GM21529 (cell line): ENCODE data around the gene NOP58.
A peak's percentile ranks its signal among the peaks of the same experiment; 100 is the strongest.
"Not testable (repeated sequence)": the region's sequence is repeated elsewhere in the genome, so short reads cannot be mapped to it uniquely, and the experiment has no call there.

Experiments used
- ATAC-seq: cut with Tn5 transposase; IDR thresholded peaks from one replicate; pipeline ENCODE4 v1.9.1; 2021; ENCODE audit not compliant: unreplicated experiment

The NOP58 gene, protein sequence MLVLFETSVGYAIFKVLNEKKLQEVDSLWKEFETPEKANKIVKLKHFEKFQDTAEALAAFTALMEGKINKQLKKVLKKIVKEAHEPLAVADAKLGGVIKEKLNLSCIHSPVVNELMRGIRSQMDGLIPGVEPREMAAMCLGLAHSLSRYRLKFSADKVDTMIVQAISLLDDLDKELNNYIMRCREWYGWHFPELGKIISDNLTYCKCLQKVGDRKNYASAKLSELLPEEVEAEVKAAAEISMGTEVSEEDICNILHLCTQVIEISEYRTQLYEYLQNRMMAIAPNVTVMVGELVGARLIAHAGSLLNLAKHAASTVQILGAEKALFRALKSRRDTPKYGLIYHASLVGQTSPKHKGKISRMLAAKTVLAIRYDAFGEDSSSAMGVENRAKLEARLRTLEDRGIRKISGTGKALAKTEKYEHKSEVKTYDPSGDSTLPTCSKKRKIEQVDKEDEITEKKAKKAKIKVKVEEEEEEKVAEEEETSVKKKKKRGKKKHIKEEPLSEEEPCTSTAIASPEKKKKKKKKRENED

GRCh38 chr2:202265467-202266277, at the start of gene NOP58:
TSS of gene NOP58 (plus strand) at chr2:202265763. CDS start at chr2:202265942, 179 bp downstream.
- ATAC-seq, result peak; percentile 79

DNA sequence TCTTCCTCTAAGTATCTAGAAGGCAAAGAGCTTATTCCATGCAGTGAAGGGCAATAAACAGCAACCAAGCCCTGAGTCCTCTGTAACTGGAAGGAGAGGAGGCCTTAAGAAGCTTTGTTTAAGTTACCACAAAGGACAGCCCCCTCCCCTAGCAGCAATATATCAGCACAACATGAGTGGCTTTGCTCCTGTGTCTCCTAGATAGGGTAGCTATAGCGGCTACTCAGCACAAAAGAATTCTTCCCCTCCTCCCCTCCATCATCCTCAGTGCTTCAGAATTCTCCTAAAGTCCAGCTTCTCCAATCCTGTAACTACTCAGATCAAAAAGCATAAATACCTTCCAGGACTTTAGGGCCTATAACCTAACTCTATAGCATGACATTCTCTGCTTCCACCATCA, 43.7 kb upstream of the NOP58 start:
- ATAC-seq, result no peak

GRCh38 chr2:202237787-202238233, 27.8 kb upstream of the NOP58 start:
- peak; percentile 42 for ATAC-seq

DNA sequence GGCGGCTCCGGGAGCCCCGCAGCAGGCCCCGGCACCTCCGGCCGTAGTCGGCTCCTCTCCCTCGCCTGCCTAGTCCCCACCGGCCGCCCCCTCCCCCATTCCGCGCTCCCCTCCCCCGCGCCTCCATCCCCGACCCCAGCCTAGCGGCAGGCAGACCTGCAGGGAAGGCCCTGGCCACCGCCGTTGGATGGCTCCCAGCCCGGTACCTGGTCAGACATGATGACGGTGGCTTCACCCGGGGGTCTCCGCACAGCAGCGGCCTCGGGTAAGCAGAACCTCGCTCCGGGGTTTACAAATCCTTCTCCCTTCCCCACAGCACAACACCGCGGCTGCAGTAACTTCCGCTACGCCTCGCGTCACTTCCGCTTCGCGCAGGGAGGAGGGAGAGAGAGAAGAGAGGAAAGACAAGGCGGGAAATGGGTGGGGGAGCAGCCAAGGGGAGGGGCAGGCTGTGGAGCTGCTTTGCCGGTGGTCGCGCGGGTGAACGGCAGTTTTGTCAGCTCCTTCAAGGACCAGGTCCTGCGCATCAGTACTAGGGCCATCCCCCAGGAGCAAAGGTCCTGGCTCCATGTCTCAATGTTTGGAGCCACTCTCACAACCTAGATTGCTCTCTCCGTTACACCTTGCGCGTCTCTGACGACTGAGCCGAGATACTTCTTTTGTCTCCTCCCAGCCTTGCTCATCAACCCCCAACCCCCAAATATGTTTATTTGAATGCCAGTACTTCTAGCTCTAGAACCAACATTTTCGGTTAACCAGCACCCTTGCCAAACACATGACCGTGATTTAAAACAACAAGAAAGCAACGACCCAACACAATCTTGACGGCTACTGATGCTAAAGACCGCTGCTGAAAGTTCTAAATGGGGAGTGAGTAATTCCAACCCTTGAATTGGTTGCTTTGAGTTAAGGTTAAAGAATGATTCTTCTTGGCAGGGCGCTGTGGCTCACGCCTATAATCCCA, 27.0 kb upstream of the NOP58 start, which contains the start of gene SUMO1:
TSS of gene SUMO1 (minus strand) at position 364 of the 964 bp plus-strand sequence. CDS start at position 218, 146 bp downstream.
- ATAC-seq, result peak; percentile 98

GRCh38 chr2:202247710-202248109, 17.9 kb upstream of the NOP58 start:
- not testable (repeated sequence) for ATAC-seq

DNA sequence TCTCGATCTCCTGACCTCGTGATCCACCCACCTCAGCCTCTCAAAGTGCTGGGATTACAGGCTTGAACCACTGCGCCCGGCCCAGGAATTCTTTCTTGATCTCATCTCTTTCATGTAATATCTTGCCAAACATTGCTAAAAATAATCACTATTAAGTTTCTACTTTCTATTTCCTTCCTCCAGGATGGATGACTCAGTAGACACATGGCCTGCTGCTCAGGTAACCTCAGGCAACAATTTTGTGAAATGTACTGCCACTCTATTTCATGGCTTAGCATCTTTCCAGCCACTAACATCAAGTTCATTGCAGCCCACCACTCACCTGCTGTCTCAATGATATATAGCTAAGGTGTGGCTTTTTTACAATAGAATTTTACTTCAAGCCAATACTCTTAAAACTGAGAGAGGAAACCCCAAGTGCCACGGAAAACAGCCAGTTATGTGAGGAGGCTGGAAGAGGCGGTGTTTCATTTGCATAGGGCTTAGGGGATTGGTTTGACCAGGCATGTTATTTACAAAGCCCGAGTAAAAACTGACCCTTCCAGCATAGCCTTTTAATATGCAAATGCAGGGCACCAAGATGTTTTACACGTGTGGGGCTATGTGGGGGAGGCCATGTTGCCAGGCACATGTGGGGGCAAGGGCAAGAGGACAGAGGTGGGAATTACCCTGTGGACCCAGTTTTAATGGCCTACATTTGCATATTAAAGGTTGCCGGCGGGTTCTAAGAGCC, 15.9 kb upstream of the NOP58 start:
- no peak for ATAC-seq

DNA sequence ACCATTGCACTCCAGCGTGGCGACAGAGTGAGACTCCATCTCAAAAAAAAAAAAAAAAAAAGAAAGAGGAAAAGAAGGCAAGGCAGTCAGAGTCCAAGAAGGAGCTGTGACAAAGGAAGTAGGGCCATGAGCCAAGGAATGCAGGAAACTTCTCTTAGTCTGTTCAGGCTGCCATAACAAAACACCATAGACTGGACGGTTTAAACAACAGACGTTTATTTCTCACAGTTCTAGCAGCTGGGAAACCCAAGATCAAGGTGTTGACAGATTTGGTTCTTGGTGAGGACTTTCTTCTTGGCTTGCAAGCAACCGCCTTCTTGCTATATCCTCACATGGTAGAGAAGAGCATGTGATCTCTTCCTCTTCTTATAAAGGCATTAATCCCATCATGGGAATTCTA, 14.1 kb upstream of the NOP58 start:
- no peak for ATAC-seq

GRCh38 chr2:202261531-202261930, 4.0 kb upstream of the NOP58 start:
- no peak for ATAC-seq

DNA sequence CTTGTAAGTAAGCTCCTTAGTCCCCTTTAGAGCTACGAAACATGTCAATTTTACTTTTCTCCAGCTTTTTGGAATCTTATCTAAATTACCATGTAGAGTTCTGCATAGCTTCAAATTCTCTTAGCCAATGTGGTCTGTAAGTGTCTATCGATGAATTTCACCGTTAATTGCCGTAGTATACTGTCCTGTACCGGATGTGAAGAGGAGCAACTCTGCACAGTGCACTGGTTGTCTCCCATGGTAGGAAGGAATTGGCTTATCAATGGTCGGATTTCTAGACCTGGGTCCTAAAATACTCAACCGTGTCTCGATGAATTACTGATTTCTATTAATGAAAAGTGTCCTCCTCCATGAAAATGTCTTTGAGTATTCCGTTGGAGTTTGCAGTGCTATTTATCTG, 1.9 kb downstream of the NOP58 start:
- no peak for ATAC-seq

DNA sequence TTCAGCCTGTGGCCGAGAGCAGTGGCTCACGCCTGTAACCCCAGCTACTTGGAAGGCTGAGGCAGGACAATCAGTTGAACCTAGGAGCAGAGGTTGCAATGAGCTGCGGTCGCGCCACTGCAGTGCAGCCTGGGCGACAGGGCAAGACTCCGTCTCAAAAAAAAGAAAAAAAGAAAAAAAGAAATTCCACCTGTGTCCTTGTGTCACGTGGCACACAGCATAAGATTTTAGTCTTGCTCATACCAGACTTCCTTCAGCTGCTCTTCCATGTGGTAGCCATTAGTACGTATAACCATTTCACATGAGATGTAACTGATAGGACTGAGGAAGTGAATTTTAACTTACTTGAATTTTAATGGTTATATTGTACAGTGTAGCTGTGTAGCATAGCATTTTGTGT, 4.0 kb downstream of the NOP58 start:
- ATAC-seq, result peak; percentile 21

DNA sequence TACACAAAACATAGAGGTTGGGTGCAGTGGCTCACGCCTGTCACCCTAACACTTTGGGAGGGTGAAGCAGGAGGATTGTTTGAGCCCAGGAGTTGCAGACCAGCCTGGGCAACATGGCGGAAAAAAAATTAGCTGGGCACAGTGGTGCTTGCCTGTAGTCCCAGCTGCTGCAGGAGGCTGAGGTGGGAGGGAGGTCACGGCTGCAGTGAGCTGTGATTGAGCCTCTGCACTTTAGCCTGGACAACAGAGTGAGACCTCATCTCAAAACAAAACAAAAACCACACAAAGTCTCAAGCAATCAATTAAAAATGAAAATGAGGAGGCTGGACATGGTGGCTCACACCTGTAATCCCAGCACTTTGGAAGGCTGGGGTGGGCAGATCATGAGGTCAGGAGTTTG, 4.9 kb downstream of the NOP58 start:
- no peak for ATAC-seq

DNA sequence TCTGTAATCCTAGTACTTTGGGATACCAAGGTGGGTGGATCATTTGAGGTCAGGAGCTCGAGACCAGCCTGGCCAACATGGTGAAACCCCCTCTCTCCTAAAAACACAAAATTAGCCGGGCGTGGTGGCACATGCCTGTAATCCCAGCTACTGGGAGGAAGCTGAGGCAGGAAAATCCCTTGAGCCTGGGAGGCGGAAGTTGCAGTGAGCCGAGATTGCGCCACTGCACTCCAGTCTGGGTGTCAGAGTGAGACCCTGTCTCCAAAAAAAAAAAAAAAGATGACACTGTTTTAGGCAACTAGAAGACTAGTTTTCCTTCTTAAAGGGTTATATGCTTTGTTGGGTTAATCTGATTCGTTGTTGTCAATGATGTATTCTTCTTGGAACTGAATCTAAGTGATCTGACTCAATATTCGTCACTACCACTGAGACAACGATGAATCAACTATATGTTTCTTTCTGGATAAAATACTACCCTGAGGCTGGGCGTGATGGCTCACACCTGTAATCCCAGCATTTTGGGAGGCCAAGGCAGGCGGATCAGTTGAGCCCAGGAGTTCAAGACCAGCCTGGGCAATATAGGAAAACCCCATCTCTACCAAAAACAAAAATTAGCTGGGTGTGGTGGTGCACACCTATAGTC, 10.6 kb downstream of the NOP58 start:
- not testable (repeated sequence) for ATAC-seq

GRCh38 chr2:202278036-202278760, 12.6 kb downstream of the NOP58 start:
- ATAC-seq, result no peak

GRCh38 chr2:202278944-202279343, 13.4 kb downstream of the NOP58 start:
- no peak for ATAC-seq

- no peak for ATAC-seq
These were observed 21.0 kb downstream of the NOP58 start for GRCh38 chr2:202286595-202286994.

DNA sequence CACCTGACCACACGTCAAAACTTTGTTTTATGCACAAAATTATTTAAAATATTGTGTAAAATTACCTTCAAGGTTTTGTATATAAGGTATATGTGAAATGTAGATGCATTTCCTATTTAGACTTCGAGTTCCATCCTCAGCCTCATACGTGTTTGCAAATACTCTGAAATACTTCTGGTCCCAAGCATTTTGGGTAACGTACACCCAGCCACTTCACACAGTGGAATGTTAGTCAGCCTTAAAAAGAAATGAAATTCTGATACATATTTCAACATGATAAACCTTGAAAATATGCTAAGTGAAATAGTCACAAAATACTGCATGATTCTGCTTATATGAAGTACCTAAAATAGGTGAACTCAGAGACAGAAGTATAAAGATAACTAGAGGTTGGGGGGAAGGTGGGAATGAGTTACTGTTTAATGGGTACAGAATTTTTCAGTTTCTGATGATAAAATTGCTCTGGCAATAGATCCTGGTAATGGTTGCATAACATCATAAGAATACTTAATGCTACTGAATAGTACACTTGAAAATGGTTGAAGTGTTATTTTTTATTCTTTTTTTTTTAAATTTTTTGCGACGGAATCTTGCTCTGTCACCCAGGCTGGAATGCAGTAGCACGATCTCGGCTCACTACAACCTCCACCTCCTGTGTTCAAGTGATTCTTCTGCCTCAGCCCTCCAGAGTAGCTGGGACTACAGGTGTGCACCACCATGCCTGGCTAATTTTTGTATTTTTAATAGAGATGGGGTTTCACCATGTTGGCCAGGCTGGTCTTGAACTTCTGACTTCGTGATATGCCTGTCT, 24.0 kb downstream of the NOP58 start:
- ATAC-seq, result no peak

DNA sequence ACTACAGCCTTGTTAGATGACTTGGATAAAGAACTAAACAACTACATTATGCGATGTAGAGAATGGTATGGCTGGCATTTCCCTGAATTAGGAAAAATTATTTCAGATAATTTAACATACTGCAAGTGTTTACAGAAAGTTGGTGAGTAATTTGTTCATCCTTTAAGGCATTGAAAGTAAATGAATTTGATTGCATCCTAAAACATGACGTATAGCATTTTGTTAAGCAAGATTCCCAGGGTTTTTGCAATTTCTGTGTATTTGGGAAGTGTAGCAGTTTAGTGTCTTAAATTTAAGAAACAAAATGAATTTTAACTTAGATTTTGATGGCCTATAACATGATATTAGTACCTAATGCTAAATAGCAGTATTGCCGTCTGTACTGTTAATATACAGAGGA, 24.8 kb downstream of the NOP58 start:
- ATAC-seq, result no peak

GRCh38 chr2:202290970-202291369, 25.4 kb downstream of the NOP58 start:
- ATAC-seq, result no peak
